ENCODE results near the gene NEU2.

DNA sequence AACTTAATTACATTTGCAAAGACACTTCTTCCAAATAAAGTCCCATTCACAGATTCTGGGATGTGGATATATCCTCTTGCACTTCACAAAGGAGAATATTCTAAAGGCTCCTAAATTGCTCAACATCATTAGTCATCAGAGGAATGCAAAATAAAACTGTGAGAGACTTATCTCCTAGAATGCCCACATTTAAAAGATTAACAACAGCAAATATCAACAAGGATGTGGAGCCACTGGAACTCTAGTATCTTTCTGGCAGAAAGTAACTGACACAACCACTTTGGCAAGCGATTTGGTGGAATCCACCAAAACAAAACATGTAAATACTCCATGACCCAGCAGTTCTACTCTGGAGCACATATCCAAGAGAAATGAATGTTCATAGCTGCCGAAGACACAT is 4.6 kb downstream of the NEU2 start:
- no peak for TF ChIP-seq POLR2A (IDR thresholded peaks at IDR 0.05)
- TF ChIP-seq, protein P1, sequence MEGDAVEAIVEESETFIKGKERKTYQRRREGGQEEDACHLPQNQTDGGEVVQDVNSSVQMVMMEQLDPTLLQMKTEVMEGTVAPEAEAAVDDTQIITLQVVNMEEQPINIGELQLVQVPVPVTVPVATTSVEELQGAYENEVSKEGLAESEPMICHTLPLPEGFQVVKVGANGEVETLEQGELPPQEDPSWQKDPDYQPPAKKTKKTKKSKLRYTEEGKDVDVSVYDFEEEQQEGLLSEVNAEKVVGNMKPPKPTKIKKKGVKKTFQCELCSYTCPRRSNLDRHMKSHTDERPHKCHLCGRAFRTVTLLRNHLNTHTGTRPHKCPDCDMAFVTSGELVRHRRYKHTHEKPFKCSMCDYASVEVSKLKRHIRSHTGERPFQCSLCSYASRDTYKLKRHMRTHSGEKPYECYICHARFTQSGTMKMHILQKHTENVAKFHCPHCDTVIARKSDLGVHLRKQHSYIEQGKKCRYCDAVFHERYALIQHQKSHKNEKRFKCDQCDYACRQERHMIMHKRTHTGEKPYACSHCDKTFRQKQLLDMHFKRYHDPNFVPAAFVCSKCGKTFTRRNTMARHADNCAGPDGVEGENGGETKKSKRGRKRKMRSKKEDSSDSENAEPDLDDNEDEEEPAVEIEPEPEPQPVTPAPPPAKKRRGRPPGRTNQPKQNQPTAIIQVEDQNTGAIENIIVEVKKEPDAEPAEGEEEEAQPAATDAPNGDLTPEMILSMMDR (IDR thresholded peaks at IDR 0.05): no peak

All from heart left ventricle (tissue), 13 donors.